NCI-H2171 treated with DMSO at 0.1 percent for 48 hours (cell line): Measurements from ENCODE around the gene RGL1.

Experiments used
- DNase-seq: peaks from one replicate; lab custom pipeline; 2025; lab: John Stamatoyannopoulos, UW

Gene RGL1

DNA sequence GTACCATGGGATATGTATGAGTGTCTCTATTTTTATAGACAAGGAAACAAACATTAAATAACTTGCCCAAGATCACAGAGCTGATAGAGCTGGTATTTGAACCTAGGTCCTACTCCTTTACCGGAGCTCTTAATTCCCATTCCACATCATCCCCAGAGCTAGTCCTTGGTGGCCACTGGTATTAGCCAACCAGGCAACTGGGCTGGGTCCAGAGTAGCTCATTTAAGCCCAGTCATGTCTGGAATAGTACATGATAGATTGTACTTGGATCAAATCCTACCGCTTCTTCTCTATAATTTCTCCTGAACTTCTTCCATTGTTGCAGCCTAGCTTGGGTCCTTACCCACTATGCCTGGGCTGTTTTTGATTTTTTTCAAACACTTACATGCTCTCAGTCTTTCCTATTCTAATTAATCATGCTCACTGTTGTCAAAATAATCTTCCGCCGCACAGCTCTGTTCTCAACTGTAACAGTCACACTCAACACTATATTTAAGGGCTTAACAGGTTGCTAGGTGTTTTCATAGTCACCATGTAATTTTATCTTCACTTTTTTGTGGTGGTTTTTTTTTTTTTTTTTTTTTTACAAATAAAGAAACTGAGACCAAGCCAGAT lies 152.4 kb downstream of the RGL1 start:
- DNase-seq = peak; percentile 43

- DNase-seq = no peak
Measured at GRCh38 chr1:183958958-183959357, 154.0 kb downstream of the RGL1 start.

DNA sequence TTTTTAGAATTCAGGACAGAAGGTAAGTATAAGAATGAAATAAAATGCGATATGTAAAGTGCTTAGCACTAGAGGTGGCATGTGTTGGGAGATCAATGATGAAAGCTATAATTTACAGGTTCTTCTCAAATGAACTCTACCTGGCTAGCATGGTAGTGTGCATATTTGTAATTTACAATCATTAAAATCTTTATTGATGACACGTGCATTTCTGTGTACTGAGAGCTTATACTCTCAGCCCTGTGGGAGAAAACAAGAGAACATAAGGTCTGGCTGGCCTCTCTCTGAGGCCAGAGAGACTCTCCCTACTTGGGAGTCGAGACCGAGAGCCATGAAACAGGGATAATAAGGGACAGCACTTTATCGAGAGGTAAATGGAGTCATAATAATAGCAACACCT lies 156.2 kb downstream of the RGL1 start:
- DNase-seq = no peak

GRCh38 chr1:183962903-183963302 lies 158.0 kb downstream of the RGL1 start:
- DNase-seq = no peak

DNA sequence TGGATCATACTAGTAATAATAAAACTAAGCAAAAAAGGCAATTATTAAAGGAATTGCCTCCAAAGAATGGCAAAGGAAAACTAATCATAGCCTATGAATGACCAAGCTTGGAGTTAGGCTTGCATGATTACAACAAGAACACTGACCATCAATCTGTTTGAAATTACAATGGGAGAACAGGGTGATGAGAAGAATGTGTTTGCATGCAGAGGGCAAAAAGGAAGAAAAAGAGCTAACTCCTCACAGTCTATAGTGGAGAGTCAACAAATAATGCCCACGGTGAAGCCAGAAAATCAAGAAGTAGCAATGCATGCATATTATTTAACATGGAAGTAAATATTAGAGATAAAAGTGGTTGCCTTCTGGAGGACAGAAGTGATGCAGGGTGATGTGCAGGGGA lies 160.8 kb downstream of the RGL1 start:
- DNase-seq = no peak

DNA sequence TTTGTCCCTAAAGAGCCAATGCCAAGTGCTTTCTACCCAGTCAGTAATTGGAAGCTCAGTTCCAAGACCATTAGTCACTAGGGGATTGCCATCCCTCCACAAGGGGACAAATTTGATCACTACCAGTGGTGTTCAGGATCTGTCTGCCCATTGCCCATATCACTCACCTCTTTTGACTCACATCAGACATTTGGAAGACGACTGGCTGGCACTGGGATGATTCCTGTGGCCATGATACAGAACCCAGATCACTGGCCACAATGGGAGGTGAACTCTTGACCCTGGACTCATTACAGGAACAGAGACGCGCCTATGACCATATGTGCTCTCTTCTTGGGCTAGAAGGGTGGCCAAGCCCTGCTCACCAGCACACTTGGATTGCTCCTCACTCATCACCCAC lies 161.6 kb downstream of the RGL1 start:
- DNase-seq = no peak

DNA sequence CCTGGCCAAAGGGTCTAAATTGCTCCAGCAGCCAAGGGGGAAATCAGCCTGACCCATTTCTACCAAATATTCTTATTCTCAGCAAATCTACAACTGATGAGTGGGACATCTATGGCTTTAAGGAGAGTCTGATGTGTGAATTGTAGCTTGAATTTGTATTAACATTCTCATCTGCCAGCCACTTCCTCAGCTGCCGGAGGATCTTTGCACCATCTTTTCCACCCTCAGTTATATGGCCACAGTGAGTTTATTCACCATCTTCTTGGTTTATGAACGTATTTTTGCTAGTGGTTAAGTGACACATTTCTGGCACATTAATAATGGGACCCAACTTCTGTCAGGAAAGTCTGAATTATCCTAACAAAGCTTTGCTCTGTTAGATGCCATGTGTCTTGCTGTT lies 163.0 kb downstream of the RGL1 start:
- no peak for DNase-seq

- DNase-seq = no peak
Measured at GRCh38 chr1:183968386-183968785, 163.5 kb downstream of the RGL1 start.

DNA sequence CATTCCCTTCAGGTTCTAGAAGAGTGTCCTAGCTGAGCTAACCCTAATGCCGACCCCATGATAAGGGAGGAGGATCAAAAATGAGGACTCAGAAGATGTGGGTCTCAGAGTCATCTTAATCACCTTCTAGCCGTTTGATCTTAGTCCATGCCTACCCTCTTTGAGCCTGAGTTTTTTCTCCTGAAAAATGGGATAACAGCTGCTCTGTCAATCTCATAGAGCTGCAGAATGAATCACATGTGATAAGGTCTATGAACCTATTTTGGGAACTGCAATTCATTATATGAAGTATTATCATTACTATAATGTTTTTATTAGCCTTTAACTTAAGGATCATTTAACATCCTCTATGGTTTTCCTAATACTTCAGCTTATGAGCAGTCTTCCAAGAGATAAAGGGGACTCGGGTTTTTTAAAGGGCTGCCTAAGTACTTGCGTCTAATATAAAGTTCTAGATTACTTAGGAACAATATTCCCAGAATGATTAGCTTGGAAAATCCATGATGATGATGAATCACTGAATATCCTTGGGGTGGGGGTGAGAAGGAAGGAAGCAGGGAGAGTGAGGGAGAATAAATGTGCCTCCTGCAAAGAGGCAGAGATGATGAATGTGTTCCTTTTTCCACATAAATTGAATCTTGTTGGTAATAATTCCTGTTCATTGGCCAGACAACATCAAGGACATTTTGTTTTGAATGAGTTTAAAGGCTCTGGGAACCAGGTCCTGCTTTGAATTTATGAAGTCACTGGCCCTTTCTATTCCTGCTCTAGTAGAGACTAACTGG lies 165.8 kb downstream of the RGL1 start:
- no peak for DNase-seq

DNA sequence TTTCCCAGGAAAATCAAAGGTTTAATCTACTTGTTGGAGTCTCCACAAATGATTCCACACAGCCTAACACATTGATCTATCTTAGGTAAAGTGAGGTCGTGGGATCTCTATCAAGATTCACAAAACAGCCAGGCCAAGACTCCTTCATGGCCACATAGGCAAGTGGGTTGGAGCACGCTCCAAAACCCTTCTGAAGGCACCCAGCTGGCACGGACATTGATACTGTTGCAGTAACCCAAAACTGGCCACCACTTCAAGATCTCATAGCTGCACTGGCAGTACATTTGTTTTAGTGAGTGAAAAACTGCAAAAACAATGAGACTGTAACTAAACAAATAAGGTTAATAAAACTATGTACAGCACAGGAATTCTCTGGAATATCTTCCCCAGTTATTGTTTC lies 170.7 kb downstream of the RGL1 start:
- DNase-seq = no peak

DNA sequence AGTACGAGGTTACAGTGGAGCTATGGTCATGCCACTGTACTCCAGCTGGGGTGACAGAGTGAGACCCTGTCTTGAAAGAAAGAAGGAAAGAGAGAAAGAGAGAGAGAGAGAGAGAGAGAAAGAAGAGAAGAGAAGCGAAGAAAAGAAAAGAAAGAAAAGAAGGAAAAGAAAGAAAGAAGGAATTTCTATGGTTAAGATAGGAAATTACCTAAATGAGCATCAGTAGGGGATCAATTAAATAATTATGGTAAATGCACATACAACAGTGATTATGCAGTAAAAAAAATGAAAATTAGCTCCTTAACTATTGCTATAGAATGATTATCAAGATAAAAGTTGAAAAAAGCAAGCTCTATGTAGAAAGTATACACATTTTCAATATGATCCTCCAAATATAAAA lies 172.8 kb downstream of the RGL1 start:
- no peak for DNase-seq
